GM12891 (cell line): ENCODE results near the gene NFATC1.

Experiments used
- PAX5 ChIP-seq: IDR thresholded peaks from 2 replicates; pipeline ENCODE4 v1.6.1; 2011; ENCODE audit warnings: low read length, moderate library complexity, mild to moderate bottlenecking; ENCODE audit not compliant: insufficient read depth, severe bottlenecking
- POLR2A ChIP-seq: IDR thresholded peaks from 2 replicates; pipeline ENCODE4 v1.6.1; 2011; ENCODE audit warnings: low read depth, low read length, control low read depth
- POLR2AphosphoS5 ChIP-seq: IDR thresholded peaks from 2 replicates; pipeline ENCODE4 v1.6.1; 2011; ENCODE audit warnings: low read depth, low read length, control low read depth
- POU2F2 ChIP-seq: IDR thresholded peaks from 2 replicates; pipeline ENCODE4 v1.6.1; 2011; ENCODE audit warnings: low read depth, mild to moderate bottlenecking, control low read depth, low read length, moderate library complexity
- SPI1 ChIP-seq: IDR thresholded peaks from 2 replicates; pipeline ENCODE4 v1.6.1; 2011; ENCODE audit warnings: low read depth, low read length, control low read depth
- TAF1 ChIP-seq: IDR thresholded peaks from 2 replicates; pipeline ENCODE4 v1.6.1; 2011; ENCODE audit warnings: low read depth, low read length, control low read depth

GRCh38 chr18:79509536-79509930, 113.8 kb downstream of the NFATC1 start:
- TF ChIP-seq TAF1 (peak; percentile 32; the same call in 1 of the 2 replicates), POLR2A (no peak), POLR2AphosphoS5 (no peak), POU2F2 (no peak), SPI1 (no peak), PAX5 (no peak)
